ENCODE data around the gene MYO18A. TPM values are rescaled to one million over a fixed set of nuclear protein-coding genes. Genes with fewer than 3 reads are reported as not detected.

The MYO18A gene
- total RNA-seq, 1 donor from 2014 or later = 30.0 TPM

DNA sequence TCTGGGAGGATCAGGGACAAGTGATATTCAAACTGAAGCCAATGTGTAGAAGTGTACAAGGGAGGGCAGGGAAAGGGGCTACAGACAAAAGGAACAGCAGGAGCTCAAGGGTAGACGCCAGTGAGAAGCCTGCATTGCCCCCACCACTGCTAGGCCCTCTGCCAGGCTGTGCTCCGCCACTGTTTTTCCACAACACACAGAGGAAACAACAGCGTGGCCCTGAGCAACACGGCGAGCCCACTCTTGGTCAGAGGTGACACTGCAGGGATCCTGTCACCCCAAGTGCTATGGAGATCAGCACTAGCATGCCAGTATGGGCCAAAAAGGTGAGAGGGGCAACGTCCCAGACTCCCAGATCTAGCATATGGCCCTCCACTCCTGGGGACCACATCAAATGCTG is 23.4 kb downstream of the MYO18A start:
- Mint-ChIP-seq H3K27me3 (ENCODE audit: low read depth) (no peaks in the 10 kb centered on the region), H3K4me3 (ENCODE audit: unreplicated experiment) (no peak overlapping the region), H3K4me1 (ENCODE audit: low read depth) (peaks cover 77% of the 10 kb centered on the region), H3K9me3 (ENCODE audit: low read depth) (no peaks in the 10 kb centered on the region), H3K27ac (ENCODE audit: unreplicated experiment) (peak overlapping the region; percentile 88), H3K36me3 (ENCODE audit: low read depth) (no peaks in the 10 kb centered on the region)
- no peak for DNase-seq (ENCODE audit: low spot score)
- TF ChIP-seq, protein P1, sequence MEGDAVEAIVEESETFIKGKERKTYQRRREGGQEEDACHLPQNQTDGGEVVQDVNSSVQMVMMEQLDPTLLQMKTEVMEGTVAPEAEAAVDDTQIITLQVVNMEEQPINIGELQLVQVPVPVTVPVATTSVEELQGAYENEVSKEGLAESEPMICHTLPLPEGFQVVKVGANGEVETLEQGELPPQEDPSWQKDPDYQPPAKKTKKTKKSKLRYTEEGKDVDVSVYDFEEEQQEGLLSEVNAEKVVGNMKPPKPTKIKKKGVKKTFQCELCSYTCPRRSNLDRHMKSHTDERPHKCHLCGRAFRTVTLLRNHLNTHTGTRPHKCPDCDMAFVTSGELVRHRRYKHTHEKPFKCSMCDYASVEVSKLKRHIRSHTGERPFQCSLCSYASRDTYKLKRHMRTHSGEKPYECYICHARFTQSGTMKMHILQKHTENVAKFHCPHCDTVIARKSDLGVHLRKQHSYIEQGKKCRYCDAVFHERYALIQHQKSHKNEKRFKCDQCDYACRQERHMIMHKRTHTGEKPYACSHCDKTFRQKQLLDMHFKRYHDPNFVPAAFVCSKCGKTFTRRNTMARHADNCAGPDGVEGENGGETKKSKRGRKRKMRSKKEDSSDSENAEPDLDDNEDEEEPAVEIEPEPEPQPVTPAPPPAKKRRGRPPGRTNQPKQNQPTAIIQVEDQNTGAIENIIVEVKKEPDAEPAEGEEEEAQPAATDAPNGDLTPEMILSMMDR (IDR thresholded peaks at IDR 0.05) = no peak

DNA sequence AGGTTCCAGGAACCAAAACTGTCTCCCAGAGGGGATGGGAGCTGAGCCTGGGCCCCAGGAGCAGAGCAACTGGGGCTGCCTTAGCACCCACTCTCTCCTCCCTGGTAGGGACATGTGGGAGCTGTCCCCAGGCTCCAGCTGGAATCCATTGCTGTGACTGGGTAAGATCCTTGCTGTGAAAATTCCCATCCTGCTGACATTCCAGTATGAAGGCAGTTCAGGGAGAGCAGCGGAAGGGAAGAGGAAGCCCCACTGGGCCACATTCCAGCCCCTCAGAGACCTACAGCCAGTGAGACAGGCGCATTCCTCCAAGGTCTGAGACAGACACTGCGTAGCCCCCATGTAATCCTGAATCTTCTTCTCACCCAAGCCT is 24.2 kb downstream of the MYO18A start:
- Mint-ChIP-seq H3K4me3 (ENCODE audit: unreplicated experiment) (no peak overlapping the region), H3K4me1 (ENCODE audit: low read depth) (peaks cover 83% of the 10 kb centered on the region), H3K27ac (ENCODE audit: unreplicated experiment) (peak overlapping the region; percentile 88), H3K9me3 (ENCODE audit: low read depth) (no peaks in the 10 kb centered on the region), H3K27me3 (ENCODE audit: low read depth) (no peaks in the 10 kb centered on the region), H3K36me3 (ENCODE audit: low read depth) (no peaks in the 10 kb centered on the region)
- TF ChIP-seq, protein P1 (IDR thresholded peaks at IDR 0.05) = no peak
- DNase-seq (ENCODE audit: low spot score) = no peak

DNA sequence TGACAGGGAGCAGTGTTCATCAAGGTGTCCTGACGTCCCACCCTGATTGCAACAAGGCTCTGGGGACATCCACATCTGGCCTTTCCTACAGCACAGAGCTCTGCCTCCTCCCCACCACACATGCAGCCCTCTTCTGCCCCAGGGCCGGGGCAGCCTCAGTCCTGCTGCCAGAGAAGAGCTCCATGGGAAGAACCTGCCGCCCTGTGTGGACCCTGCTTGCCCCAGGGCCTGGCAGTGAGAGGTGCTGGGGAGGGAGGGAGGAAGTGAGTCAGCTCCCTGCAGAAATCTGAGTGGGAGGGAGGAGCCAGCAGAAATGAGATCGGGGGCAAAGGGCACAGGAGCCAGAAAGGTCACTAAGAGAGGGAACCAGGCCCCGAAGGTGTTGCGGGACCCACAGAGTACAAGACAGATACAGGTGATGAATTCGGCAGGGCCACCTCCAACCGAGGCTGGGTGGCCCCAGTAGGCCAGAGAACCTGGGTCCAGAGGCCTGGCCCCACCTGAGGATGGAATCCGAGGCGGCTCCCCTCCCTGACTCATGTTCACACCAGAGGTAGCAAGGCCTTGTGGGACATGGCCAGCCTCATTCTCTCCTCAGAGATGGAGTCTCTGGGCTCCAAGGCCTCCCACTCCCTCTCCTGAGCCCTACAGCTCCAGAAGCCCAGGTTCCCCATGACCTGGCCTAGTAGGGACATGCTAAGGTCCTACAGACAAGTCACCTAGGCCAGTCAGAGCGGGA is 24.8 kb downstream of the MYO18A start:
- Mint-ChIP-seq H3K27me3 (ENCODE audit: low read depth) (no peaks in the 10 kb centered on the region), H3K27ac (ENCODE audit: unreplicated experiment) (peak overlapping the region; percentile 88), H3K36me3 (ENCODE audit: low read depth) (no peaks in the 10 kb centered on the region), H3K4me3 (ENCODE audit: unreplicated experiment) (no peak overlapping the region), H3K9me3 (ENCODE audit: low read depth) (no peaks in the 10 kb centered on the region), H3K4me1 (ENCODE audit: low read depth) (peaks cover 80% of the 10 kb centered on the region)
- no peak for DNase-seq (ENCODE audit: low spot score)
- TF ChIP-seq, protein P1 (IDR thresholded peaks at IDR 0.05) = no peak

DNA sequence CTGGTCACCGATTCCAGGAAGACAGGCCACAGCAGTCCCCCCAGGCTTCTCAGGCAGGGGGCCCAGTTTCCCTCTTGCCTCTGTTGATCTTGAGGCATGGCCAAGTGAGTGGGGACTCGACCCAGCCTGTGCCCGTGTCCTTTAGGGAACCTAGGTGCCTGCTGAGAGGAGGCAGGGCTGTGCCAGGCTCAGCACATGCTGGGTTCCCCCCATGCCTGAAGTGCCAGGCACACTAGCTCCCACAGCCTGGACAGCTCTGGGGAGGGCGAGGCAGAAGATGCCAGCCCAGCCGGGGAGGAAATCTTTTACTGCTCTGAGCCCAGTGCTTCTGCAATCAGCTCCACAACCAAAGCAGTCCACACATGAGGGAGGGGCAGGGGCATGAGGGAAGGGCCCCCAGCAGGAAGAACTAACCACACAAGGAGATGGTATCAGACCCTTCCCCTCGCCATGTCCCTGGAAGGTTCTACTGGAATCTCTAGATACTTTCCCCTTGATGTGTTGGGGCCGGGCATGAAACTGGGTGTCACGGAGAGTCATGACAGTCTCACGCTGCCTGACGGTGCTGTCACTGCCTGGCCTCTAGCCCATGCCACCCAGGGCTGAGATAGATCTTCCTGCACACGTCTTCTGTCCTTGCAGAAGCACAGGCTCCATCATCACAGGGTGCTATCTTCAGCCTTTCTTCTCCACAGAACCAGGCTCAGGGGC is 25.5 kb downstream of the MYO18A start:
- H3K4me3 Mint-ChIP-seq (ENCODE audit: unreplicated experiment) = peak overlapping the region; percentile 31

DNA sequence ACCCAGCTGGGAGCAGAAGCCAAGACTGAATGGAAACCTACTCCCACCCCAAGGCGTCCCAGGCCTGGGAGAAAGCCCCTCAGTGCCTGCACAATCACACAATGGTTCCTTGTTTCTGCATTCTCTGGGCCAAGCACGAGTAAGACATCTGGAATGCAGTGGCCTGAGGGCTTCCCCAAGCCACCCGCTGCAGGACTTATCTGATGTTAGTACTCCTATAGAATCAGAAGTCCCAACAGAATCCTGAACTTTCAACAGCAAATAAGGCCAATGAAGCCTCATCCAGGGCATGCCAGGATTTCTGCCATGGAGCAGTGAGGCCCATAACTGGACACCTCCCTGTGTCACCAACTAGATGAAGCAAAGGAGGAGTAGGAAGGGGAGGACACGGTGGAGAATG is 28.6 kb downstream of the MYO18A start:
- Mint-ChIP-seq H3K4me1 (ENCODE audit: low read depth) (peaks cover 57% of the 10 kb centered on the region), H3K27ac (ENCODE audit: unreplicated experiment) (no peak overlapping the region), H3K9me3 (ENCODE audit: low read depth) (no peaks in the 10 kb centered on the region), H3K4me3 (ENCODE audit: unreplicated experiment) (no peak overlapping the region), H3K27me3 (ENCODE audit: low read depth) (no peaks in the 10 kb centered on the region), H3K36me3 (ENCODE audit: low read depth) (no peaks in the 10 kb centered on the region)
- DNase-seq (ENCODE audit: low spot score) = no peak
- TF ChIP-seq, protein P1 (IDR thresholded peaks at IDR 0.05) = no peak

More for the DNA sequence above, 25.5 kb downstream of the MYO18A start:
- peaks cover 76% of the 10 kb centered on the region for H3K4me1 Mint-ChIP-seq (ENCODE audit: low read depth)
- H3K27ac Mint-ChIP-seq (ENCODE audit: unreplicated experiment) = peak overlapping the region; percentile 88
- no peaks in the 10 kb centered on the region for H3K36me3 Mint-ChIP-seq (ENCODE audit: low read depth)
- no peak for DNase-seq (ENCODE audit: low spot score)
- H3K27me3 Mint-ChIP-seq (ENCODE audit: low read depth) = no peaks in the 10 kb centered on the region
- no peaks in the 10 kb centered on the region for H3K9me3 Mint-ChIP-seq (ENCODE audit: low read depth)
- TF ChIP-seq, protein P1 (IDR thresholded peaks at IDR 0.05) = no peak

All from chondrocyte (in vitro differentiated cells).